Fibroblast of villous mesenchyme (primary cell): ENCODE results near the gene VPS16. TPM values are rescaled to one million over a fixed set of nuclear protein-coding genes. Genes with fewer than 3 reads are reported as not detected.
"Not testable (repeated sequence)": the region's sequence is repeated elsewhere in the genome, so short reads cannot be mapped to it uniquely, and the experiment has no call there.

ENCODE experiments used
- DNase-seq: peaks from one replicate; pipeline ENCODE4 v3.0.0-alpha.2; 2010; ENCODE audit warnings: low read depth
- H3K4me3 ChIP-seq: 2 replicates; pipeline ENCODE4 v1.5.1; 2011; ENCODE audit warnings: low read depth, mild to moderate bottlenecking, low read length
- CTCF ChIP-seq: IDR thresholded peaks from 2 replicates; pipeline ENCODE4 v1.5.1; 2012; ENCODE audit warnings: low read depth, mild to moderate bottlenecking, low read length; ENCODE audit not compliant: insufficient read depth
- total RNA-seq: library from RNA; depleted of rRNA; stranded (reverse); fragments of >200 nt; gene quantifications from 2 replicates; pipeline ENCODE4 v1.2.3, GENCODE V29; 2012

VPS16 gene
- total RNA-seq, 1 donor, result 51.0 TPM

GRCh38 chr20:2801286-2801728 lies 39.2 kb upstream of the VPS16 start:
- no peak for DNase-seq
- no peak for TF ChIP-seq CTCF
- H3K4me3 ChIP-seq, result no peak overlapping the region

DNA sequence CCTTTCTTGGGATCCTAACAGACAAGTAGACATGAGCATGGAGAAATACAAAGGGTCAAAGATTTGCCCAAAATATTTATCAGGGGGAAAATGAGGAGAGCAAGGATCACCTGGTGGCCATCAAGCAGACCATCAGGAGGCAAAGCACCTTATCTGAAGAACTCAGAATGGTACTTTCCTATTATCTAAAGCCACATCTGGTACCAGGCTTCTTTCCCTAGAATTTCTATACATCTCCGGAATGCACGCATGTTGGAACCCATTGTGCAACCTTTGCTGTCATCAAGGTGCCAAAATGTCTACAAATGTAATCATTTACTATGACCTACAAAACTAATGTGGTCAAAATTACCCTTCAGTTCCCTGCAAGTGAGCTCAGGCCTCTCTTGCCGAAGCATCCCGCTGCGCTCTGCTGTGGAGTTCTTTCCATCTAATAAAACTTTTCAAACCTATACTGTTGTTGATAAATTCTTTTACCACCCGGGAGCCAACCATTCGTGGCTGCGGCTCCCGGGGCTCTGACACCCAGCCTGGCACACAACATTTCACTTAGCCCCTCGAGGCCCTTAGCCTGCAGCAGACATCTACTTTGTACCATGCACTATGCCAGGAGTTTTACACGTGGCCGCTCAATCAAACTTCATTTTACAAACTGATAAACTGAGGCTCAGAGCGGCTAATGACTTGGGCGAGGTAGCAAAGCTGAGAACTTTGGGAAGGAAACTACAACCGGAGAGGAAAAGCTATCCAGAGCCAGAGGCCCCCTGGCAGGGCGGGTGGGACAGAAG lies 36.3 kb upstream of the VPS16 start:
- no peak for DNase-seq
- no peak for TF ChIP-seq CTCF
- H3K4me3 ChIP-seq, result no peak overlapping the region

- TF ChIP-seq CTCF, result no peak
- no peak for DNase-seq
Observed at GRCh38 chr20:2804852-2805688, 35.5 kb upstream of the VPS16 start.

GRCh38 chr20:2805689-2806350 lies 34.7 kb upstream of the VPS16 start:
- no peak for DNase-seq
- no peak for TF ChIP-seq CTCF
- no peak overlapping the region for H3K4me3 ChIP-seq

More at GRCh38 chr20:2804852-2805688, 35.5 kb upstream of the VPS16 start:
- no peak overlapping the region for H3K4me3 ChIP-seq

DNA sequence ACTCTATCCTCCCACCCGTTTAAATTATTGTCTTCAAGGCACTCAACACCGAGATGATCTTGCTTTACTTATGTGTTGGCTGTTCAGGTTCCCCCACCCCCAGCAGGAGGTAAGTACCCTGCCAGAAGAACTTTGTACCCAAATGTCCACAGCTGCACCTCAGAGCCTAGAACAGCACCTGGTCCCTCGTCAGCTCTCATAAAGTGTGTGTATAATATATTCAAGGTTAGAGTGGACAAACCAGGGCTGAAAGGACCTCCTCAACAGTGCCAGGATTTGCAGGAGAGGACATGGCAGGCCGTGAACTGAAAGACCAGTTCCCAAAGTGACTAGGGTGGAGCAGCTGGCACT lies 34.2 kb upstream of the VPS16 start:
- no peak for DNase-seq
- H3K4me3 ChIP-seq, result no peak overlapping the region
- TF ChIP-seq CTCF, result no peak

DNA sequence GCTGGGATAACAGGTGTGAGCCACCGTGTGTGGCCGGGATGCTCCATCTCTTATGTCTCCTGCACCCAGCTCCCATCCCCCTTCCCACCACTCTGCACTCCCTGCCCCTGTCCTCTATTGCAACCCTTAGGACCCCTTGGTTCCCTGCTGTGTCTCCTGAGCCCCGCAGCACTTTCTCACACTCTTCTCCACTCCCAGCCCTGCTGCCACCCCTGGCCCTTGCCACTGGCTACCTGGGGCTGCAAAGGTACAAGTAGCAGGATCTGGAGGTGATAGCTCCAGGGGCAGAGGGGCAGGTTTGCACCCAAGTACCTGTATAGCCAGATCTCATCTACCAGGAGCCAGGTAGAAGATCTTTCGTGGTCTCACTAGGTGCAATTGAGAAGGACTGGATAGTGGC lies 33.5 kb upstream of the VPS16 start:
- DNase-seq, result no peak
- TF ChIP-seq CTCF, result no peak
- H3K4me3 ChIP-seq, result no peak overlapping the region

DNA sequence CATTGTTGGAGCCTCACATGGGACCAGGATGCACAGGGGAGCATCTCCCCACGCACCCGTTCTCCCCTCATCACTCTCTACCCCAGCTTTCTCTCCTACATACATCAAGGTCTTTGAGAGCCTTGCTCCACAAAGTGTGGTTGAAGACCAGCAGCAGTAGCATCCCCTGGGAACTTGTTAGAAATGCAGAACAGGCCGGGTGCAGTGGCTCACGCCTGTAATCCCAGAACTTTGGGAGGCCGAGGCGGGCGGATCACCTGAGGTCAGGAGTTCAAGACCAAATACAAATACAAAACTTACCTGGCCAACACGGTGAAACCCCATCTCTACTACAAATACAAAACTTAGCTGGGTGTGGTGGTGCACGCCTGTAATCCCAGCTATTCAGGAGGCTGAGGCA lies 32.6 kb upstream of the VPS16 start:
- DNase-seq, H3K4me3 ChIP-seq: not testable (repeated sequence)
